Neuronal stem cell (in vitro differentiated cells): ENCODE measurements around the gene EFNA1.
A peak's percentile ranks its signal among the peaks of the same experiment; 100 is the strongest.

Source experiments
- DNase-seq: peaks from one replicate; pipeline ENCODE4 v3.0.0-alpha.2; 2013; ENCODE audit warnings: low spot score
- H2AFZ ChIP-seq: one replicate; pipeline ENCODE4 v1.6.1; 2013; ENCODE audit warnings: mild to moderate bottlenecking, low read length, inconsistent platforms
- H2AK5ac ChIP-seq: 2 replicates; pipeline ENCODE4 v1.6.1; 2013; ENCODE audit warnings: low read depth, mild to moderate bottlenecking, inconsistent platforms, low read length, moderate library complexity, mixed read lengths
- H2BK120ac ChIP-seq: 2 replicates; pipeline ENCODE4 v1.6.1; 2013; ENCODE audit warnings: low read depth, mild to moderate bottlenecking, inconsistent platforms, low read length, moderate library complexity, mixed read lengths
- H2BK12ac ChIP-seq: one replicate; pipeline ENCODE4 v1.6.1; 2013; ENCODE audit warnings: low read length, inconsistent platforms
- H2BK15ac ChIP-seq: 2 replicates; pipeline ENCODE4 v1.6.1; 2013; ENCODE audit warnings: mild to moderate bottlenecking, low read length, inconsistent platforms, mixed read lengths
- H2BK5ac ChIP-seq: one replicate; pipeline ENCODE4 v1.6.1; 2013; ENCODE audit warnings: inconsistent platforms, mild to moderate bottlenecking, low read length, moderate library complexity
- H3K14ac ChIP-seq: one replicate; pipeline ENCODE4 v1.6.1; 2013; ENCODE audit warnings: low read length, inconsistent platforms
- H3K18ac ChIP-seq: 2 replicates; pipeline ENCODE4 v1.6.1; 2013; ENCODE audit warnings: low read length, inconsistent platforms
- H3K23ac ChIP-seq: 2 replicates; pipeline ENCODE4 v1.6.1; 2013; ENCODE audit warnings: low read depth, mild to moderate bottlenecking, mixed read lengths, low read length, inconsistent platforms; ENCODE audit not compliant: poor library complexity
- H3K27ac ChIP-seq: replicated peaks from 3 replicates; pipeline ENCODE4 v1.5.1; 2013; ENCODE audit warnings: low read length, inconsistent platforms
- H3K27me3 ChIP-seq, 3 experiments: 2 replicates each; pipeline ENCODE4 v1.6.1; 2013; ENCODE audit warnings: low read length in 3 of 3, mild to moderate bottlenecking in 2 of 3, inconsistent platforms in 1 of 3, low read depth in 1 of 3, mixed read lengths in 1 of 3, moderate library complexity in 1 of 3; ENCODE audit not compliant: control insufficient read depth in 3 of 3, insufficient read depth in 3 of 3
- H3K36me3 ChIP-seq, 2 donors: replicated peaks in 1 of 2; 2 replicates each; pipeline ENCODE4 v1.6.1; 2013; ENCODE audit warnings: low read length in 2 of 2; ENCODE audit not compliant: control insufficient read depth in 2 of 2, insufficient read depth in 2 of 2
- H3K4ac ChIP-seq: 2 replicates; pipeline ENCODE4 v1.6.1; 2013; ENCODE audit warnings: inconsistent platforms, mild to moderate bottlenecking, low read length, moderate library complexity
- H3K4me1 ChIP-seq, 2 donors: 1 replicate in 1 of 2; 2 replicates in 1 of 2; pipeline ENCODE4 v1.6.1; 2013; ENCODE audit warnings: low read length in 2 of 2, low read depth in 1 of 2; ENCODE audit not compliant: control insufficient read depth in 2 of 2, insufficient read depth in 1 of 2
- H3K4me2 ChIP-seq: one replicate; pipeline ENCODE4 v1.6.1; 2013; ENCODE audit warnings: mild to moderate bottlenecking, low read length, inconsistent platforms; ENCODE audit not compliant: insufficient read depth, poor library complexity, severe bottlenecking
- H3K4me3 ChIP-seq, 2 donors: 2 replicates each; pipeline ENCODE4 v1.5.1; 2013; ENCODE audit warnings: low read length in 2 of 2, mild to moderate bottlenecking in 2 of 2, inconsistent platforms in 1 of 2, moderate library complexity in 1 of 2
- H3K79me1 ChIP-seq: one replicate; pipeline ENCODE4 v1.6.1; 2013; ENCODE audit warnings: low read depth, mild to moderate bottlenecking, inconsistent platforms, low read length, moderate library complexity
- H3K9ac ChIP-seq: one replicate; pipeline ENCODE4 v1.6.1; 2013; ENCODE audit warnings: mild to moderate bottlenecking, low read depth, low read length, inconsistent platforms; ENCODE audit not compliant: poor library complexity
- H3K9me3 ChIP-seq, 2 donors: replicated peaks in 1 of 2; 2 replicates each; pipeline versions ENCODE3 to v1.6.1; 2013; ENCODE audit warnings: low read length in 2 of 2, mild to moderate bottlenecking in 2 of 2, inconsistent platforms in 1 of 2, low read depth in 1 of 2, mixed read lengths in 1 of 2, moderate library complexity in 1 of 2; ENCODE audit not compliant: control insufficient read depth in 2 of 2, insufficient read depth in 1 of 2
- H4K8ac ChIP-seq: one replicate; pipeline ENCODE4 v1.6.1; 2013; ENCODE audit warnings: low read depth, mild to moderate bottlenecking, inconsistent platforms, low read length, moderate library complexity
- H4K91ac ChIP-seq: one replicate; pipeline ENCODE4 v1.6.1; 2013; ENCODE audit warnings: low read length, low read depth, mild to moderate bottlenecking, inconsistent platforms; ENCODE audit not compliant: poor library complexity
- WGBS, 2 donors: extraction: QIAGEN DNeasy Blood & Tissue Kit; methylation state at CpG; one replicate each; pipeline ENCODE4 v1.1.7; 2013; ENCODE audit warnings: missing lambda C conversion rate in 2 of 2, mixed read lengths in 1 of 2; ENCODE audit not compliant: insufficient read length in 2 of 2, insufficient replicate concordance in 1 of 2; ENCODE audit errors: extremely low coverage in 2 of 2; 5-methylcytosine and 5-hydroxymethylcytosine counted together

EFNA1 gene

GRCh38 chr1:155134322-155134721 lies 6.6 kb downstream of the EFNA1 start:
- Histone ChIP-seq H3K27ac (no peak overlapping the region), H3K4me1 (peaks cover 19 to 21% of the 10 kb centered on the region in 2 donors), H2BK5ac (no peak overlapping the region), H3K23ac (no peak overlapping the region), H4K91ac (no peak overlapping the region), H3K27me3 (peaks cover 0 to 13% (median 8%) of the 10 kb centered on the region in 3 experiments), H3K79me1 (peaks cover 1% of the 10 kb centered on the region), H2AK5ac (peak overlapping the region; percentile 44), H3K4me3 (peak overlapping the region in 1 of 2 donors; percentile 99), H2BK12ac (no peak overlapping the region), H3K9me3 (peaks cover 0 to 2% of the 10 kb centered on the region in 2 donors), H4K8ac (no peak overlapping the region), H3K4me2 (no peak overlapping the region), H3K4ac (no peak overlapping the region), H2BK15ac (no peak overlapping the region), H2BK120ac (no peak overlapping the region), H2AFZ (no peak overlapping the region), H3K18ac (no peak overlapping the region), H3K36me3 (peaks cover 12 to 17% of the 10 kb centered on the region in 2 donors), H3K9ac (peak overlapping the region; percentile 51), H3K14ac (no peak overlapping the region)
- DNase-seq: no peak
- no CpG with 5 or more reads among the region's 1 CpG for WGBS, 2 donors

- H3K23ac ChIP-seq: peak overlapping the region; percentile 70
- peak overlapping the region; percentile 67 for H2AK5ac ChIP-seq
- peak; percentile 50 for DNase-seq
- H3K79me1 ChIP-seq: peaks cover 4% of the 10 kb centered on the region
- peak overlapping the region; percentile 94 for H2BK5ac ChIP-seq
- H3K4me1 ChIP-seq: peaks cover 13 to 15% of the 10 kb centered on the region in 2 donors
- peak overlapping the region; percentile 62 for H3K18ac ChIP-seq
- peak overlapping the region; percentile 87 for H3K9ac ChIP-seq
- peak overlapping the region; percentile 75 for H3K4me2 ChIP-seq
- peak overlapping the region; percentile 89 for H3K27ac ChIP-seq
- H2BK120ac ChIP-seq: no peak overlapping the region
- H2AFZ ChIP-seq: peak overlapping the region; percentile 99
- peak overlapping the region; percentile 84 for H3K4ac ChIP-seq
- peaks cover 0 to 2% of the 10 kb centered on the region in 2 donors for H3K9me3 ChIP-seq
- H3K36me3 ChIP-seq: peaks cover 12 to 17% of the 10 kb centered on the region in 2 donors
- no peak overlapping the region for H4K91ac ChIP-seq
- peaks cover 0 to 6% (median 2%) of the 10 kb centered on the region in 3 experiments for H3K27me3 ChIP-seq
- H3K14ac ChIP-seq: no peak overlapping the region
- no peak overlapping the region for H2BK12ac ChIP-seq
- H4K8ac ChIP-seq: no peak overlapping the region
- peak overlapping the region; percentile 98 to 99 for H3K4me3 ChIP-seq
- no CpG with 5 or more reads among the region's 18 CpGs for WGBS, 2 donors
- peak overlapping the region; percentile 19 for H2BK15ac ChIP-seq
Observed at GRCh38 chr1:155134880-155135414, 7.3 kb downstream of the EFNA1 start.

GRCh38 chr1:155135415-155136028 lies 7.8 kb downstream of the EFNA1 start, which contains the start of gene SLC50A1:
TSS of gene SLC50A1 (plus strand) at chr1:155135852. CDS start at chr1:155135912, 60 bp downstream.
- Histone ChIP-seq H3K4ac (peak within 1 kb of the TSS; percentile 84), H3K4me2 (peak within 1 kb of the TSS; percentile 82), H2AFZ (peak within 1 kb of the TSS; percentile 99), H2BK120ac (peak within 1 kb of the TSS; percentile 3), H3K4me3 (peak within 1 kb of the TSS; percentile 98 to 99), H3K36me3 (peaks cover 12 to 17% of the 10 kb centered on the region in 2 donors), H4K91ac (no peak within 1 kb of the TSS), H3K27ac (peak within 1 kb of the TSS; percentile 100), H3K4me1 (peaks cover 9 to 11% of the 10 kb centered on the region in 2 donors), H2BK15ac (peak within 1 kb of the TSS; percentile 21), H3K18ac (peak within 1 kb of the TSS; percentile 99), H3K27me3 (peaks cover 0 to 4% (median 0%) of the 10 kb centered on the region in 3 experiments), H3K23ac (peak within 1 kb of the TSS; percentile 85), H2AK5ac (peak within 1 kb of the TSS; percentile 72), H2BK5ac (peak within 1 kb of the TSS; percentile 94), H3K79me1 (peaks cover 4% of the 10 kb centered on the region), H3K14ac (peak within 1 kb of the TSS; percentile 95), H3K9ac (peak within 1 kb of the TSS; percentile 96), H2BK12ac (no peak within 1 kb of the TSS), H4K8ac (peak within 1 kb of the TSS; percentile 95), H3K9me3 (peaks cover 0 to 2% of the 10 kb centered on the region in 2 donors)
- no CpG with 5 or more reads among the region's 52 CpGs for whole genome bisulfite sequencing, 2 donors
- DNase-seq: peak; percentile 94

GRCh38 chr1:155136748-155137147 lies 9.1 kb downstream of the EFNA1 start:
- peaks cover 0 to 3% (median 0%) of the 10 kb centered on the region in 3 experiments for H3K27me3 ChIP-seq
- H2BK15ac ChIP-seq: no peak overlapping the region
- H4K8ac ChIP-seq: peak overlapping the region; percentile 95
- WGBS, 2 donors: no CpG with 5 or more reads among the region's 6 CpGs
- H2BK12ac ChIP-seq: no peak overlapping the region
- H2BK120ac ChIP-seq: no peak overlapping the region
- no peaks in the 10 kb centered on the region for H3K9me3 ChIP-seq
- H3K36me3 ChIP-seq: peaks cover 9 to 17% of the 10 kb centered on the region in 2 donors
- H3K79me1 ChIP-seq: peaks cover 4% of the 10 kb centered on the region
- H4K91ac ChIP-seq: peak overlapping the region; percentile 19
- H3K14ac ChIP-seq: no peak overlapping the region
- no peak overlapping the region for H3K4ac ChIP-seq
- H3K9ac ChIP-seq: peak overlapping the region; percentile 76
- H2AK5ac ChIP-seq: peak overlapping the region; percentile 72
- peak overlapping the region; percentile 66 for H3K4me2 ChIP-seq
- no peak for DNase-seq
- peak overlapping the region; percentile 57 for H3K27ac ChIP-seq
- peak overlapping the region; percentile 53 for H3K23ac ChIP-seq
- H3K4me1 ChIP-seq: peaks cover 7 to 12% of the 10 kb centered on the region in 2 donors
- H2BK5ac ChIP-seq: no peak overlapping the region
- H2AFZ ChIP-seq: no peak overlapping the region
- peak overlapping the region; percentile 19 to 72 for H3K4me3 ChIP-seq
- peak overlapping the region; percentile 23 for H3K18ac ChIP-seq
